Esophagus squamous epithelium (tissue), 4 donors: ENCODE data around the gene ADAMTS12.

Source experiments
- CTCF ChIP-seq, 6 experiments: fragments of 450-650 bp in 4 of 6; fragments of 200-600 bp in 2 of 6; sonication (generic) in 2 of 6; IDR thresholded peaks; one replicate each; pipeline ENCODE4 v1.5.1; 2016 to 2019; ENCODE audit warnings: antibody characterized with exemption in 6 of 6, mild to moderate bottlenecking in 4 of 6, moderate library complexity in 4 of 6
- POLR2A ChIP-seq, 4 donors: fragments of 450-650 bp; IDR thresholded peaks; one replicate each; pipeline ENCODE4 v1.6.1; 2017; ENCODE audit warnings: antibody characterized with exemption in 4 of 4, mild to moderate bottlenecking in 4 of 4, moderate library complexity in 3 of 4

GRCh38 chr5:33807771-33808170 is 84.0 kb downstream of the ADAMTS12 start:
- TF ChIP-seq CTCF (IDR thresholded peaks at IDR 0.05) (no peak), POLR2A (IDR thresholded peaks at IDR 0.05) (no peak)
